ENCODE measurements around the gene PTMA.
"Not testable (repeated sequence)": the region's sequence is repeated elsewhere in the genome, so short reads cannot be mapped to it uniquely, and the experiment has no call there.

DNA sequence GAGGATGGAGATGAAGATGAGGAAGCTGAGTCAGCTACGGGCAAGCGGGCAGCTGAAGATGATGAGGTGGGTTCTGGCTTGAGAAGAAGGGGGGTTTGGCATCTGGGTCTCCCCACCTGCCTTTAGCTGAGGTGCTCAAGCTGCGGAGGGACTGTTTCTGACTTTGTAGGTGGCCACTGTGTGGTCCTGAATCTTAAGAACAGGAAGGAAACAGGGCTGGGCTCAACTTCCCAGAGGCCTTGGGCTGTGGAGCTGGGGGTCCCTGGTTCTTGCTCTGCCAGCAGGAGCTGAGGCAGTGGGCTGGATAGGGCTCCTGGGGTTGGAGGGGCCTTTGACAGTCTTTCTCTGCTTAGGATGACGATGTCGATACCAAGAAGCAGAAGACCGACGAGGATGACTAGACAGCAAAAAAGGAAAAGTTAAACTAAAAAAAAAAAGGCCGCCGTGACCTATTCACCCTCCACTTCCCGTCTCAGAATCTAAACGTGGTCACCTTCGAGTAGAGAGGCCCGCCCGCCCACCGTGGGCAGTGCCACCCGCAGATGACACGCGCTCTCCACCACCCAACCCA is 4.2 kb downstream of the PTMA start:
- TF ChIP-seq, protein P1, sequence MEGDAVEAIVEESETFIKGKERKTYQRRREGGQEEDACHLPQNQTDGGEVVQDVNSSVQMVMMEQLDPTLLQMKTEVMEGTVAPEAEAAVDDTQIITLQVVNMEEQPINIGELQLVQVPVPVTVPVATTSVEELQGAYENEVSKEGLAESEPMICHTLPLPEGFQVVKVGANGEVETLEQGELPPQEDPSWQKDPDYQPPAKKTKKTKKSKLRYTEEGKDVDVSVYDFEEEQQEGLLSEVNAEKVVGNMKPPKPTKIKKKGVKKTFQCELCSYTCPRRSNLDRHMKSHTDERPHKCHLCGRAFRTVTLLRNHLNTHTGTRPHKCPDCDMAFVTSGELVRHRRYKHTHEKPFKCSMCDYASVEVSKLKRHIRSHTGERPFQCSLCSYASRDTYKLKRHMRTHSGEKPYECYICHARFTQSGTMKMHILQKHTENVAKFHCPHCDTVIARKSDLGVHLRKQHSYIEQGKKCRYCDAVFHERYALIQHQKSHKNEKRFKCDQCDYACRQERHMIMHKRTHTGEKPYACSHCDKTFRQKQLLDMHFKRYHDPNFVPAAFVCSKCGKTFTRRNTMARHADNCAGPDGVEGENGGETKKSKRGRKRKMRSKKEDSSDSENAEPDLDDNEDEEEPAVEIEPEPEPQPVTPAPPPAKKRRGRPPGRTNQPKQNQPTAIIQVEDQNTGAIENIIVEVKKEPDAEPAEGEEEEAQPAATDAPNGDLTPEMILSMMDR (conservative IDR thresholded peaks at IDR 0.05; ENCODE audit: low read length) = not testable (repeated sequence)
- not testable (repeated sequence) for TF ChIP-seq EZH2phosphoT487 (IDR thresholded peaks at IDR 0.05; ENCODE audit: borderline replicate concordance, low read depth, low read length)
